GM21515 (cell line): ENCODE results near the gene RAB31.
A peak's percentile ranks its signal among the peaks of the same experiment; 100 is the strongest.
"Not testable (repeated sequence)": the region's sequence is repeated elsewhere in the genome, so short reads cannot be mapped to it uniquely, and the experiment has no call there.

Experiments
- ATAC-seq: cut with Tn5 transposase; IDR thresholded peaks from one replicate; pipeline ENCODE4 v1.9.1; 2021; ENCODE audit not compliant: unreplicated experiment

The RAB31 gene

GRCh38 chr18:9757827-9758621 lies 49.9 kb downstream of the RAB31 start:
- ATAC-seq = no peak

GRCh38 chr18:9758624-9759075 lies 50.5 kb downstream of the RAB31 start:
- no peak for ATAC-seq

GRCh38 chr18:9760641-9761040 lies 52.5 kb downstream of the RAB31 start:
- no peak for ATAC-seq

- ATAC-seq = no peak
Observed at GRCh38 chr18:9762526-9762925, 54.4 kb downstream of the RAB31 start.

- no peak for ATAC-seq
Observed at GRCh38 chr18:9763157-9763556, 55.1 kb downstream of the RAB31 start.

GRCh38 chr18:9764011-9764481 lies 55.9 kb downstream of the RAB31 start:
- ATAC-seq = no peak

- no peak for ATAC-seq
Observed at GRCh38 chr18:9765501-9765900, 57.4 kb downstream of the RAB31 start.

GRCh38 chr18:9766076-9766481 lies 58.0 kb downstream of the RAB31 start:
- no peak for ATAC-seq

- ATAC-seq = no peak
Observed at GRCh38 chr18:9766740-9767139, 58.6 kb downstream of the RAB31 start.

- not testable (repeated sequence) for ATAC-seq
Observed at GRCh38 chr18:9768071-9768691, 60.1 kb downstream of the RAB31 start.

- ATAC-seq = not testable (repeated sequence)
Observed at GRCh38 chr18:9770111-9770510, 62.0 kb downstream of the RAB31 start.

GRCh38 chr18:9771261-9771976 lies 63.3 kb downstream of the RAB31 start:
- ATAC-seq = peak; percentile 73

GRCh38 chr18:9771977-9772660 lies 64.0 kb downstream of the RAB31 start:
- no peak for ATAC-seq

- ATAC-seq = no peak
Observed at GRCh38 chr18:9772847-9773677, 65.0 kb downstream of the RAB31 start.

- ATAC-seq = no peak
Observed at GRCh38 chr18:9774150-9774549, 66.0 kb downstream of the RAB31 start.

GRCh38 chr18:9775178-9775577 lies 67.1 kb downstream of the RAB31 start:
- no peak for ATAC-seq

- no peak for ATAC-seq
Observed at GRCh38 chr18:9779630-9780029, 71.5 kb downstream of the RAB31 start.

- no peak for ATAC-seq
Observed at GRCh38 chr18:9782073-9782857, 74.2 kb downstream of the RAB31 start.

GRCh38 chr18:9786631-9787030 lies 78.5 kb downstream of the RAB31 start:
- no peak for ATAC-seq
